Measurements from ENCODE around the gene HTT. TPM values are rescaled to one million over a fixed set of nuclear protein-coding genes. Genes with fewer than 3 reads are reported as not detected.

HTT gene
- total RNA-seq, 1 experiment from 2014 or later, result 44.4 TPM

- Mint-ChIP-seq H3K9me3 (ENCODE audit: low read depth, unreplicated experiment) (no peaks in the 10 kb centered on the region), H3K27ac (ENCODE audit: unreplicated experiment) (no peak overlapping the region), H3K4me1 (ENCODE audit: low read depth, unreplicated experiment) (no peaks in the 10 kb centered on the region), H3K4me3 (ENCODE audit: low read depth, unreplicated experiment) (no peak overlapping the region), H3K27me3 (ENCODE audit: unreplicated experiment) (no peaks in the 10 kb centered on the region), H3K36me3 (ENCODE audit: insufficient read depth, unreplicated experiment) (no peaks in the 10 kb centered on the region)
- DNase-seq, result no peak
- intact Hi-C loops (cut with micrococcal nuclease; ENCODE audit: unreplicated experiment), result no loop called here
- CTCF ChIA-PET, result interaction anchor here (0.9 kb wide), 1 partner anchor 15 kb away, joined by 3 read pairs; no protein-coding TSS in a partner anchor
- no peak for TF ChIP-seq CTCF (IDR thresholded peaks at IDR 0.05; ENCODE audit: unreplicated experiment)
- BruUV-seq (replicated peaks), result no TSS peak
Measured at GRCh38 chr4:3255611-3256186, 181.2 kb downstream of the HTT start.

GRCh38 chr4:3256230-3257102, 182.0 kb downstream of the HTT start:
- CTCF ChIA-PET, result no interaction called here
- Mint-ChIP-seq H3K36me3 (ENCODE audit: insufficient read depth, unreplicated experiment) (no peaks in the 10 kb centered on the region), H3K27me3 (ENCODE audit: unreplicated experiment) (no peaks in the 10 kb centered on the region), H3K4me1 (ENCODE audit: low read depth, unreplicated experiment) (no peaks in the 10 kb centered on the region), H3K27ac (ENCODE audit: unreplicated experiment) (no peak overlapping the region), H3K9me3 (ENCODE audit: low read depth, unreplicated experiment) (no peaks in the 10 kb centered on the region), H3K4me3 (ENCODE audit: low read depth, unreplicated experiment) (no peak overlapping the region)
- intact Hi-C loops (cut with micrococcal nuclease; ENCODE audit: unreplicated experiment), result no loop called here
- no peak for TF ChIP-seq CTCF (IDR thresholded peaks at IDR 0.05; ENCODE audit: unreplicated experiment)
- BruUV-seq (replicated peaks), result no TSS peak
- no peak for DNase-seq

GRCh38 chr4:3257103-3257555, 182.6 kb downstream of the HTT start:
- no TSS peak for BruUV-seq (replicated peaks)
- DNase-seq, result no peak
- Mint-ChIP-seq H3K4me3 (ENCODE audit: low read depth, unreplicated experiment) (no peak overlapping the region), H3K9me3 (ENCODE audit: low read depth, unreplicated experiment) (no peaks in the 10 kb centered on the region), H3K4me1 (ENCODE audit: low read depth, unreplicated experiment) (no peaks in the 10 kb centered on the region), H3K27me3 (ENCODE audit: unreplicated experiment) (no peaks in the 10 kb centered on the region), H3K27ac (ENCODE audit: unreplicated experiment) (no peak overlapping the region), H3K36me3 (ENCODE audit: insufficient read depth, unreplicated experiment) (no peaks in the 10 kb centered on the region)
- intact Hi-C loops (cut with micrococcal nuclease; ENCODE audit: unreplicated experiment), result no loop called here
- CTCF ChIA-PET, result no interaction called here
- TF ChIP-seq CTCF (IDR thresholded peaks at IDR 0.05; ENCODE audit: unreplicated experiment), result no peak

- no peaks in the 10 kb centered on the region for H3K9me3 Mint-ChIP-seq (ENCODE audit: low read depth, unreplicated experiment)
- no peaks in the 10 kb centered on the region for H3K36me3 Mint-ChIP-seq (ENCODE audit: insufficient read depth, unreplicated experiment)
- intact Hi-C loops (cut with micrococcal nuclease; ENCODE audit: unreplicated experiment), result no loop called here
- H3K4me1 Mint-ChIP-seq (ENCODE audit: low read depth, unreplicated experiment), result no peaks in the 10 kb centered on the region
- H3K4me3 Mint-ChIP-seq (ENCODE audit: low read depth, unreplicated experiment), result no peak overlapping the region
- DNase-seq, result no peak
- H3K27me3 Mint-ChIP-seq (ENCODE audit: unreplicated experiment), result no peaks in the 10 kb centered on the region
- CTCF ChIA-PET, result no interaction called here
- no peak for TF ChIP-seq CTCF (IDR thresholded peaks at IDR 0.05; ENCODE audit: unreplicated experiment)
- no TSS peak for BruUV-seq (replicated peaks)
- no peak overlapping the region for H3K27ac Mint-ChIP-seq (ENCODE audit: unreplicated experiment)
Measured at GRCh38 chr4:3257556-3258482, 183.3 kb downstream of the HTT start.

All from Calu3 (cell line).